Fibroblast of the aortic adventitia (primary cell): ENCODE data around the gene FBXO41. TPM values are rescaled to one million over a fixed set of nuclear protein-coding genes. Genes with fewer than 3 reads are reported as not detected.

Source experiments
- DNase-seq: peaks from one replicate; pipeline ENCODE4 v3.0.0-alpha.2; 2010; ENCODE audit warnings: low read depth
- H3K4me3 ChIP-seq: 2 replicates; pipeline ENCODE4 v1.5.1; 2011; ENCODE audit warnings: low read depth, mild to moderate bottlenecking, control low read depth, low read length, moderate library complexity
- CTCF ChIP-seq: IDR thresholded peaks from 2 replicates; pipeline ENCODE4 v1.5.1; 2011; ENCODE audit warnings: mild to moderate bottlenecking, low read length, control low read depth, inconsistent platforms; ENCODE audit not compliant: insufficient read depth
- total RNA-seq: library from RNA; depleted of rRNA; stranded (reverse); fragments of >200 nt; gene quantifications from 2 replicates; pipeline ENCODE4 v1.2.3, GENCODE V29; 2012; ENCODE audit warnings: low replicate concordance

Gene FBXO41
- total RNA-seq, 1 donor: 0.18 TPM

GRCh38 chr2:73235315-73236028 lies 48.8 kb downstream of the FBXO41 start:
- H3K4me3 ChIP-seq: peak overlapping the region; percentile 93
- DNase-seq: no peak
- TF ChIP-seq CTCF: no peak

GRCh38 chr2:73233932-73234832 lies 50.1 kb downstream of the FBXO41 start, which contains the start of gene CCT7:
TSS of gene CCT7 (plus strand) at chr2:73234308. CDS start at chr2:73234379, 71 bp downstream.
- H3K4me3 ChIP-seq: peak within 1 kb of the TSS; percentile 93
- TF ChIP-seq CTCF: no peak
- peak; percentile 90 for DNase-seq

GRCh38 chr2:73233154-73233931 lies 50.9 kb downstream of the FBXO41 start, which contains the start of gene PRADC1:
TSS of gene PRADC1 (minus strand) at chr2:73233239. CDS start at chr2:73233160, 79 bp downstream.
- no peak for TF ChIP-seq CTCF
- DNase-seq: peak; percentile 100

GRCh38 chr2:73232403-73233153 lies 51.7 kb downstream of the FBXO41 start:
- H3K4me3 ChIP-seq: peak overlapping the region; percentile 84
- no peak for DNase-seq
- TF ChIP-seq CTCF: no peak

More at GRCh38 chr2:73233154-73233931, 50.9 kb downstream of the FBXO41 start, which contains the start of gene PRADC1:
- H3K4me3 ChIP-seq: peak within 1 kb of the TSS; percentile 93

DNA sequence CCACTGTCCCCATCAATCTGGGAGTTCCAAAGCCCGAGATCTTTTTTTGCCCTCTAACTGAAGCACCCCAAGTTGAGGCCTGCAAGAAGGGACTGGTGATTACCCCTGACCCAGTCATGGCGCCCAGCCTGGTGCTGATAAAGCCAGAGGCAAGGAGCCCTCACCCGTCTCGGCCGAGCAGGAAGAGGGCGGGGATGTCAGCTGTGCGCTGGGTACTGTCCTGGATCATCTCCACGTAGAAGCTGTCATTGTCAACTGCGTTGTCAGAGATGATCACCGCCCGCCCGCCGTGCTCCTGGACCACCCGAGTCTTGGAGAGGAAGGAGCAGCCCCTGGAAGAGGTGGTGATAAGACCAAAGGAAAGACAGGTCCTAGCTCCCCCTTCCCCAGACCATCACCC lies 55.6 kb downstream of the FBXO41 start:
- no peak for DNase-seq
- no peak overlapping the region for H3K4me3 ChIP-seq
- TF ChIP-seq CTCF: no peak

- TF ChIP-seq CTCF: no peak
- no peak overlapping the region for H3K4me3 ChIP-seq
- DNase-seq: no peak
Measured at GRCh38 chr2:73227086-73227485, 57.2 kb downstream of the FBXO41 start.
